HTERT RPE-1 (cell line): ENCODE data around the gene PCDHGA5.
"Not testable (repeated sequence)": the region's sequence is repeated elsewhere in the genome, so short reads cannot be mapped to it uniquely, and the experiment has no call there.

Source experiments
- in situ Hi-C: fragments of 300-500 bp; cut with MboI; formaldehyde crosslinking; loops from 4 replicates; pipeline ENCODE4 v1.14.3; 2020; ENCODE audit warnings: low sequenced_read_pairs

PCDHGA5 gene

GRCh38 chr5:141349917-141350619, 13.9 kb upstream of the PCDHGA5 start, which contains the start of gene PCDHGB1:
Gene PCDHGB1 (plus strand): TSS chr5:141350099. CDS start chr5:141350261, 162 bp downstream.
- in situ Hi-C loops: no loop called here

- in situ Hi-C loops: no loop called here
Observed at GRCh38 chr5:141351591-141351990, 12.4 kb upstream of the PCDHGA5 start.

GRCh38 chr5:141354900-141355469, 9.0 kb upstream of the PCDHGA5 start, which contains the start of gene PCDHGA4:
Gene PCDHGA4 (plus strand): TSS chr5:141355021. CDS start chr5:141355108, 87 bp downstream.
- in situ Hi-C loops: no loop called here

- in situ Hi-C loops: no loop called here
Observed at GRCh38 chr5:141355641-141356040, 8.3 kb upstream of the PCDHGA5 start.

DNA sequence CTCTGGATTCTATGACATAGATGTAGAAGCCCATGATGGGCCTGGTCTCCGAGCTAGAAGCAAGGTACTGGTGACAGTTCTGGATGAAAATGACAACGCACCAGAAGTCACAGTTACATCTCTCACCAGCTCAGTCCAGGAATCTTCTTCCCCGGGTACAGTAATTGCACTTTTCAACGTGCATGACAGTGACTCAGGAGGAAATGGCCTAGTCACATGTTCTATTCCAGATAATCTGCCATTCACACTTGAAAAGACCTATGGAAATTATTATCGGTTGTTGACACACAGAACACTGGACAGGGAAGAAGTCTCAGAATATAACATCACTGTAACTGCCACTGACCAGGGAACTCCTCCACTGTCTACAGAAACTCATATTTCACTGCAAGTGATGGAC, 7.8 kb upstream of the PCDHGA5 start:
- in situ Hi-C loops: no loop called here

DNA sequence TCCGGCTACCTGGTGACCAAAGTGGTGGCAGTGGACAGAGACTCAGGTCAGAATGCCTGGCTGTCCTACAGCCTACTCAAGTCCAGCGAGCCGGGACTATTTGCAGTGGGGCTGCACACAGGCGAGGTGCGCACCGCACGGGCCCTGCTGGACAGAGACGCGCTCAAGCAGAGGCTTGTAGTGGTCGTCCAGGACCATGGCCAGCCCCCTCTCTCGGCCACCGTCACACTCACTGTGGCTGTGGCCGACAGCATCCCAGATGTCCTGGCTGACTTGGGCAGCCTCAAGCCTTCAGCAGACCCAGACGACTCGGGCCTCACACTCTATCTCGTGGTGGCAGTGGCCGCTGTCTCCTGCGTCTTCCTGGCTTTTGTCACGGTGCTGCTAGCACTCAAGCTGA, 7.0 kb upstream of the PCDHGA5 start:
- in situ Hi-C loops: no loop called here

DNA sequence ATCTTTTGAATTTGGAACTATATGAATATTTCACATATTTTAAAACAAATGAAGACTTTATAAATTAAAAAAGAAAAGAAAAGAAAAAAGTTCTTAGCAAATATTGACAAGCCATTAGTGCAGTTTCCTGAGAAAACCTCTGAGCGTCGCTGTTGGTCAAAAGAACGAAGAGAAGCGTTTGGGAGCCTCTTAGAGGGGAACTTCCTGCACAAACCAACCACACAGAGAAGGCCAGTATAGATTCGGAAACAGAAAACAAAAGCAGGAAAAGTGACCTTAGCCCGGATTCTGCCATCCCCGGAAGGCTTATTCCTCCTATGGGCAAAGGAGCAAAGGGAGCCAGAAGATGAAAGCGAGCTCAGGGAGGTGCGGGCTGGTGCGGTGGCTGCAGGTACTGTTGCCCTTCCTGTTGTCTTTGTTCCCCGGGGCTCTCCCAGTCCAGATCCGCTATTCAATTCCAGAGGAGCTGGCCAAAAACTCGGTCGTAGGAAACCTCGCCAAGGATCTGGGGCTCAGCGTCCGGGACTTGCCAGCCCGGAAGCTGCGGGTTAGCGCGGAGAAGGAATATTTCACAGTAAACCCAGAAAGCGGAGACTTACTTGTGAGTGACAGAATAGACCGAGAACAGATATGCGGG, 4.1 kb upstream of the PCDHGA5 start, which contains the start of gene PCDHGB2:
PCDHGB2 (plus strand) TSS at position 205 of the 637 bp plus-strand sequence; CDS start at position 347, 142 bp downstream.
- in situ Hi-C loops: no loop called here

DNA sequence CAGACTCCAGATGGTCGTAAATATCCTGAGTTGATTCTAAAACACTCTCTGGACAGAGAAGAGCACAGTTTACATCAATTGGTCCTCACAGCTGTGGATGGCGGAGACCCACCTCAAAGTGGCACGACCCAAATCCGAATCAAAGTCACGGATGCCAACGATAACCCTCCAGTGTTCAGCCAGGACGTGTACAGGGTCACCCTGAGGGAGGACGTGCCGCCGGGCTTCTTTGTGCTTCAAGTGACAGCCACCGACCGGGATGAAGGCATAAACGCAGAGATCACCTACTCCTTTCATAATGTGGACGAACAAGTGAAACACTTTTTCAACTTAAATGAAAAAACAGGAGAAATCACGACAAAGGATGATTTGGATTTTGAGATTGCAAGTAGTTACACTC, 3.3 kb upstream of the PCDHGA5 start:
- in situ Hi-C loops: no loop called here

DNA sequence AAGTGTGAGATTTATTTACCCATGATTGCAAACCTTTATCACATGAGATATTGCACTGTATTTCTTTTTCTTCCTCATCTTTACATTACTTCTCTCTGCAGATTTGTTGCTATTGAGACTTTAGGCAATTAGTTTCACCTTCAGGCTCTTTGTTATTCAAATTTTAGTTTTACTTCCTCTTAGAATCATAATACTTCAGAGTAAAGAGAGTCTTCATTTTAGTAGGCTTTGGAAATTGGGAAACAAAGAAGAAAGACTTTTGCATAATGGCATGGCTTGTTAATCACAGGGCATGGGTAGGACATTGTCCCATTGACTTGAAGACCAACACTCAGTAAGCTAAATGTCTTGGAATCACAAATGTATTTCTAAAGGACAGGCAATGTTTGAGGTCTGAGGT, 1.2 kb upstream of the PCDHGA5 start:
- in situ Hi-C loops: no loop called here

DNA sequence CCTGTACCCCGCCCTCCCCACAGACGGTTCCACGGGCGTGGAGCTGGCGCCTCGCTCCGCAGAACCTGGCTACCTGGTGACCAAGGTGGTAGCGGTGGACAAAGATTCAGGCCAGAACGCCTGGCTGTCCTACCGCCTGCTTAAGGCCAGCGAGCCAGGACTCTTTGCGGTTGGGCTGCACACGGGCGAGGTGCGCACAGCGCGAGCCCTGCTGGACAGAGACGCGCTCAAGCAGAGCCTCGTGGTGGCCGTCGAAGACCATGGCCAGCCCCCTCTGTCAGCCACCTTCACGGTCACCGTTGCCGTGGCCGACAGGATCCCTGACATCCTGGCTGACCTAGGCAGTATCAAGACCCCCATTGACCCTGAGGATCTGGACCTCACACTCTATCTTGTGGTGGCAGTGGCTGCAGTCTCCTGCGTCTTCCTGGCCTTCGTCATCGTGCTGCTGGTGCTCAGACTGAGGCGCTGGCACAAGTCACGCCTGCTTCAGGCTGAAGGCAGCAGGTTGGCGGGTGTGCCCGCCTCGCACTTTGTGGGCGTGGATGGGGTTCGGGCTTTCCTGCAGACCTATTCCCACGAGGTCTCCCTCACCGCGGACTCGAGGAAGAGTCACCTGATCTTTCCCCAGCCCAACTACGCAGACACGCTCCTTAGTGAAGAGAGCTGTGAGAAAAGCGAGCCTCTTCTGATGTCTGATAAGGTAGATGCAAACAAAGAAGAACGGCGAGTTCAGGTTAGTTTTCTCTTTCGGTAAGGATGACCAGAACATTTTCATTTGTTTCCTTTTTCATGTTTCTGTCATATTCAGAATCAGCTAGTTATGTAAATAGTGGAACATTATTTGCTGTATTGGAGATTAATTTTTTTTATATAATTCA, 2.3 kb downstream of the PCDHGA5 start:
- in situ Hi-C loops: no loop called here

DNA sequence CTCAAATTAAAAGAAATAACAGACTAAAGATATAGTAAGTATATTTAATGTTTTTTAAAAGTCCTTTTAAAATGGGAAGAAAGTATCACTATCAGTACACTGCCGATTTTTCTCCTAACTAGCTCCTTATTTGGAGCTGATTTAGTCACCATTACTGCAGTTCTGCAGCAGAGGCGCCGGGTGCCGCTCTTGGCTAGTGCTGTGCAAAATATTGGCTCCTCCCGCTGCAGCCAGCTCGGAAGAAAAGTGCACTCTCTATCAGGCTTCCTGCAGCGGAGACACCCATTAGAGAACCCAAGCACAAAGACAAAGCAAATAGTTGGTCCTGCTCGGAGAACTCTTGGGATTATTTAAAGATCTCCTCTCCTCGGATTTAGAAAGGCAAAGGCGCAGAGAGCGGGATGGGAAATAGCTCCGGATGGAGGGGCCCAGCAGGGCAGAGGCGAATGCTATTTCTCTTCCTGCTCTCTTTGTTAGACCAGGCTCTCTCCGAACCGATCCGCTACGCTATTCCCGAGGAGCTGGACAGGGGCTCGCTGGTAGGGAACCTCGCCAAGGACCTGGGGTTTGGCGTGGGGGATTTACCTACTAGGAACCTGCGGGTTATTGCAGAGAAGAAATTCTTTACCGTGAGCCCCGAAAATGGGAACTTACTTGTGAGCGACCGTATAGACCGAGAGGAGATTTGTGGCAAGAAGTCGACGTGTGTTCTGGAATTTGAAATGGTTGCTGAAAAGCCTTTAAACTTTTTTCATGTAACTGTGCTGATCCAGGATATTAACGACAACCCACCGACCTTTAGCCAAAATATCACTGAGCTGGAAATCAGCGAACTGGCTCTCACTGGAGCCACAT, 6.3 kb downstream of the PCDHGA5 start, which contains the start of gene PCDHGB3:
PCDHGB3 (plus strand) TSS at position 249 of the 855 bp plus-strand sequence; CDS start at position 402, 153 bp downstream.
- in situ Hi-C loops: no loop called here

DNA sequence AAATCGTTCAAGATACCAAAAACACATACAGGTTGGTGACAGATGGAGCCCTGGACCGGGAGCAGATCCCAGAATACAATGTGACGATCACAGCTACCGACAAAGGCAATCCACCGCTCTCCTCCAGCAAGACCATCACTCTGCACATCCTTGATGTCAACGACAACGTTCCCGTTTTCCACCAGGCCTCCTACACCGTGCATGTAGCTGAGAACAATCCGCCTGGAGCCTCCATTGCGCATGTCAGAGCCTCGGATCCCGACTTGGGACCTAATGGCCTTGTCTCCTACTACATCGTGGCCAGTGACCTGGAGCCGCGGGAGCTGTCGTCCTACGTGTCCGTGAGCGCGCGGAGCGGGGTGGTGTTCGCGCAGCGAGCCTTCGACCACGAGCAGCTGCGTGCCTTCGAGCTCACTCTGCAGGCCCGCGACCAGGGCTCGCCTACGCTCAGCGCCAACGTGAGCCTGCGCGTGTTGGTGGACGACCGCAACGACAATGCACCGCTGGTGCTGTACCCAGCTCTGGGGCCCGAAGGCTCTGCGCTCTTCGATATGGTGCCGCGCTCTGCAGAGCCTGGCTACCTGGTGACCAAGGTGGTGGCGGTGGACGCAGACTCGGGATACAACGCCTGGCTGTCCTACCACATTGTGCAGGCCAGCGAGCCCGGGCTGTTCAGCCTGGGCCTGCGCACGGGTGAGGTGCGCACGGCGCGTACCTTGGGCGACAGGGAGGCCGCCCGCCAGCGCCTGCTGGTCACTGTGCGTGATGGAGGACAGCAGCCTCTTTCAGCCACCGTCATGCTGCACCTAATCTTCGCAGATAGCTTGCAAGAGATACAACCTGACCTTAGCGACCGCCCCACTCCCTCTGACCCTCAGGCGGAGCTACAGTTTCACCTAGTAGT, 7.9 kb downstream of the PCDHGA5 start:
- in situ Hi-C loops: no loop called here

DNA sequence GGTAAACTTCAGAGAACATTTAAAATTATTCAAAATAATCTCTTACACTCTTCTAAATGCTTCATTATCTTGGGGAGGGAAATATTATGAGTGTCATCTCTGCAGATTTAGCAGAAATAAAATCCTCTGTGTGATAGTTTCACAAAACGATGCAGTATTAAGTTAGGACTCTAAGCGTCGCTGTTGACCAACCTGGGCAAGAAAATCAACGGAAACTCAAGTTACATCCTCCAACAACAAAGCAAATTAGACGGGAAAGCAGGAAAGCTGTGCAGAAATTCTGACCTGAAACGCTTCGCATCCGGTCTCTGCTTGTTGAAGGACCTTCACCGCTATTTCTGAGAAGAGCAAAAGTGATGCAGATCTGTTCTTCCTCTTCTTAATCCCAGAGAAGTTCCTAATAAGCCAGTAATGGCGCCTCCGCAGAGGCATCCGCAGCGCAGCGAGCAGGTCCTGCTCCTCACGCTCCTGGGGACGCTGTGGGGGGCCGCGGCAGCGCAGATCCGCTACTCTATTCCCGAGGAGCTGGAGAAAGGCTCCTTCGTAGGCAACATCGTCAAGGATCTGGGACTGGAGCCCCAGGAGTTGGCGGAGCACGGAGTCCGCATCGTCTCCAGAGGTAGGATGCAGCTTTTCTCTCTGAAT, 9.8 kb downstream of the PCDHGA5 start, which contains the start of gene PCDHGA6:
PCDHGA6 (plus strand) TSS at position 219 of the 645 bp plus-strand sequence; CDS start at position 412, 193 bp downstream.
- in situ Hi-C loops: no loop called here

- in situ Hi-C loops: no loop called here
Observed at GRCh38 chr5:141374627-141375026, 10.7 kb downstream of the PCDHGA5 start.

DNA sequence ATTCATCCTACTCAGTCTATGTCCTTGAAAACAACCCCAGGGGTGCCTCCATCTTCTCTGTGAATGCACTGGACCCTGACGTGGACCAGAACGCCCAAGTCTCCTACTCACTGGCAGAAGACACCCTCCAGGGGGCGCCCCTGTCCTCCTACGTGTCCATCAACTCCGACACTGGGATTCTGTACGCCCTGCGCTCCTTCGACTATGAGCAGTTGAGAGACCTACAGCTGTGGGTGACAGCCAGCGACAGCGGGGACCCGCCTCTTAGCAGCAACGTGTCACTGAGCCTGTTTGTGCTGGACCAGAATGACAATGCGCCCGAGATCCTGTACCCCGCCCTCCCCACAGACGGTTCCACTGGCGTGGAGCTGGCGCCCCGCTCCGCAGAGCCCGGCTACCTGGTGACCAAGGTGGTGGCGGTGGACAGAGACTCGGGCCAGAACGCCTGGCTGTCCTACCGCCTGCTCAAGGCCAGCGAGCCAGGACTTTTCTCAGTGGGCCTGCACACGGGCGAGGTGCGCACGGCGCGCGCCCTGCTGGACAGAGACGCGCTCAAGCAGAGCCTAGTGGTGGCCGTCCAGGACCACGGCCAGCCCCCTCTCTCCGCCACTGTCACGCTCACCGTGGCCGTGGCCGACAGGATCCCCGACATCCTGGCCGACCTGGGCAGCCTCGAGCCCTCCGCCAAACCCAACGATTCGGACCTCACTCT, 11.6 kb downstream of the PCDHGA5 start:
- in situ Hi-C loops: not testable (repeated sequence)

DNA sequence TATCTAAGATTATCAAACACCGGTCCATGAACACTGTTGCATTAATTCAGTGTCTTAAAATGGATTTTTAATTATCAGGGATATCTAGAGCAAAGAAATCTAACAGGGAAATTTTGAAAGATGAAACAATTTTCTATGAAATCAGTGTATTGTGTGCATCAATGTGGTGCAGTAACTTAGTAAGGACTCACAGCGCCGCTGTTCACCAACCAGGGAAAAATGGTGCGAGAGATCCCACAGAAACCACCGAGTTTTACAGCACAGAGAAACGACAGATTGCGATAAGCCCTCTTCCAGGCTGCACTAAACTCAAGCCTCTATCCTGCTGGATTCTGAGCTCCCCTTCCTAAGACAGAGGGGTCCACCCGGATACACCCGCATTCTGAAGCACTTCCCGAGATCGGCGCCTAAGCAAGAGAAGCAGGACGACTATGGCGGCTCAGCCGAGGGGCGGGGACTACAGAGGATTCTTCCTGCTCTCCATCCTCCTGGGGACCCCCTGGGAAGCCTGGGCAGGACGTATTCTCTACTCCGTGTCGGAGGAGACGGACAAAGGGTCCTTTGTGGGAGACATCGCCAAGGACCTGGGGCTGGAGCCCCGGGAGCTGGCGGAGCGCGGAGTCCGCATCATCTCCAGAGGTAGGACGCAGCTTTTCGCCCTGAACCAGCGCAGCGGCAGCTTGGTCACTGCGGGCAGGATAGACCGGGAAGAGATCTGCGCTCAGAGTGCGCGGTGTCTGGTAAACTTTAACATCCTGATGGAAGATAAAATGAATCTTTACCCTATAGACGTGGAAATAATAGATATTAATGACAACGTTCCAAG, 18.7 kb downstream of the PCDHGA5 start, which contains the start of gene PCDHGA7:
PCDHGA7 (plus strand) TSS at position 274 of the 826 bp plus-strand sequence; CDS start at position 432, 158 bp downstream.
- in situ Hi-C loops: no loop called here

GRCh38 chr5:141383345-141383744, 19.4 kb downstream of the PCDHGA5 start:
- in situ Hi-C loops: no loop called here
